HUES48 (cell line): ENCODE measurements around the gene PKIB.

Experiments
- H3K27ac ChIP-seq: one replicate; pipeline ENCODE4 v1.7.0; 2013; ENCODE audit warnings: low read depth, low read length, inconsistent platforms
- H3K27me3 ChIP-seq: 2 replicates; pipeline ENCODE4 v1.6.1; 2013; ENCODE audit warnings: mild to moderate bottlenecking, low read length; ENCODE audit not compliant: control insufficient read depth, insufficient read depth
- H3K36me3 ChIP-seq: 2 replicates; pipeline ENCODE4 v1.6.1; 2013; ENCODE audit warnings: low read length; ENCODE audit not compliant: control insufficient read depth, insufficient read depth
- H3K4me1 ChIP-seq: 2 replicates; pipeline ENCODE4 v1.6.1; 2013; ENCODE audit warnings: mild to moderate bottlenecking, low read length; ENCODE audit not compliant: control insufficient read depth, insufficient read depth
- H3K4me3 ChIP-seq: 2 replicates; pipeline ENCODE4 v1.5.1; 2013; ENCODE audit warnings: mild to moderate bottlenecking, low read depth, low read length
- H3K9ac ChIP-seq: 2 replicates; pipeline ENCODE4 v1.6.1; 2013; ENCODE audit warnings: mild to moderate bottlenecking, low read depth, low read length, moderate library complexity
- H3K9me3 ChIP-seq: 2 replicates; pipeline ENCODE4 v1.6.1; 2013; ENCODE audit warnings: low read length; ENCODE audit not compliant: control insufficient read depth, insufficient read depth

PKIB gene

GRCh38 chr6:122666418-122666817, 56.2 kb downstream of the PKIB start:
- Histone ChIP-seq H3K27ac (no peak overlapping the region), H3K36me3 (no peaks in the 10 kb centered on the region)

DNA sequence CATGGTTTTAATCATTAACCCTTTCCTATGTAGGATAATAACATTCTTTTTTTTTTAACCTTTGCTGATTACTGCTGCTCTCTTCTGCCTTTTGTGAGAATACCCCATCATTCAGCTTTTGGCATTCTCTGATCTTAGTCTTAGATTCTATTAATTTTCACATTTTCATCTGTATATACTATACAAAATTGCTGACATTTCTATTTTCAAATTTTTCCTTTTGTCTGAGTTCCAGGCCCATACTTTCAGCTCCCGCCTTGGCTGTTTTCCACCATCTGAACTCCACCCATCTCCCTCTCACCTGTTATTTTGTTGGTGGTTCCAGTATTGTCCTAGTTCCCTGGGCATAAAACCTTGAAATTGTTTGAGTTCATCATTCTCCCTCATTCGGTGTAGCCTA, 59.2 kb downstream of the PKIB start:
- no peaks in the 10 kb centered on the region for H3K36me3 ChIP-seq
- no peak overlapping the region for H3K9ac ChIP-seq
- no peaks in the 10 kb centered on the region for H3K27me3 ChIP-seq
- H3K4me3 ChIP-seq, result no peak overlapping the region
- H3K27ac ChIP-seq, result no peak overlapping the region
- no peaks in the 10 kb centered on the region for H3K4me1 ChIP-seq
- H3K9me3 ChIP-seq, result no peaks in the 10 kb centered on the region

More at GRCh38 chr6:122666418-122666817, 56.2 kb downstream of the PKIB start:
- Histone ChIP-seq H3K9ac (no peak overlapping the region), H3K27me3 (no peaks in the 10 kb centered on the region), H3K9me3 (no peaks in the 10 kb centered on the region), H3K4me1 (no peaks in the 10 kb centered on the region), H3K4me3 (no peak overlapping the region)

GRCh38 chr6:122669868-122670267, 59.7 kb downstream of the PKIB start:
- Histone ChIP-seq H3K36me3 (no peaks in the 10 kb centered on the region), H3K27me3 (no peaks in the 10 kb centered on the region), H3K4me1 (no peaks in the 10 kb centered on the region), H3K27ac (no peak overlapping the region), H3K9ac (no peak overlapping the region), H3K4me3 (no peak overlapping the region), H3K9me3 (no peaks in the 10 kb centered on the region)

- Histone ChIP-seq H3K27me3 (no peaks in the 10 kb centered on the region), H3K27ac (no peak overlapping the region), H3K4me1 (no peaks in the 10 kb centered on the region), H3K4me3 (no peak overlapping the region), H3K9me3 (peaks cover 6% of the 10 kb centered on the region; the same call in 1 of the 2 replicates), H3K9ac (no peak overlapping the region), H3K36me3 (no peaks in the 10 kb centered on the region)
Observed at GRCh38 chr6:122671251-122671650, 61.0 kb downstream of the PKIB start.

DNA sequence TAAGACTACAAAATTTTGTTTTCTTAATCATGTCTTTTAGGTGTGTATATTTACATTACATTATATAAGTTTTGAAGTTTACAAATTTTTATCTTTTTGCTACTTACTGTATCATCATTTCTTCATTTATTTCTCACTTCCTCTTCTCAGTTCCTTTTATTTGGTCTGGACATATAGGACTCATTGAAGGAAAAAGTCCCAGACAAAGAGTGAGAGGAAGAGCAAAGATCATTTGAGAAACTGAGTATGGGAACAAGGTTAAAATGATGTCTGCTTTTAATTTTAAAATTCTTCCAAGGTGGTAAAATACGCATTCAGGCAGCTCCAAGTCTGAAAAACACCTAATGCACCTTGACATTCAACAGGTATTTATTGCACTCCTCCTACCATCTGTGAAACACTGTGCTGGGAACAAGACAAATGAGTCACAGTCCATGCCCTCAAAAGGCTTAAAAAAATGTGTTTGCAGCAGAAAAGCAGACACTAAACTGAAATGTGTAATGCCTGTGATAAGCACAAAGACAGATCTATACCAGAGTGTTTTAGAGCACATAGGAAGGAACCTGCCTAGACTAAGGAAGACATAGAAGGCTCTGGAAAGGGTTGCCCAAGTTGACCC, 63.2 kb downstream of the PKIB start:
- Histone ChIP-seq H3K4me1 (no peaks in the 10 kb centered on the region), H3K27ac (no peak overlapping the region), H3K9me3 (peaks cover 6% of the 10 kb centered on the region; the same call in 1 of the 2 replicates), H3K27me3 (no peaks in the 10 kb centered on the region), H3K4me3 (no peak overlapping the region), H3K36me3 (no peaks in the 10 kb centered on the region), H3K9ac (no peak overlapping the region)

GRCh38 chr6:122676146-122676545, 65.9 kb downstream of the PKIB start:
- no peaks in the 10 kb centered on the region for H3K4me1 ChIP-seq
- no peaks in the 10 kb centered on the region for H3K36me3 ChIP-seq
- H3K9ac ChIP-seq, result no peak overlapping the region
- no peak overlapping the region for H3K27ac ChIP-seq
- H3K27me3 ChIP-seq, result no peaks in the 10 kb centered on the region
- no peak overlapping the region for H3K4me3 ChIP-seq
- H3K9me3 ChIP-seq, result peaks cover 6% of the 10 kb centered on the region; the same call in 1 of the 2 replicates

GRCh38 chr6:122676688-122677087, 66.5 kb downstream of the PKIB start:
- Histone ChIP-seq H3K4me3 (no peak overlapping the region), H3K36me3 (no peaks in the 10 kb centered on the region), H3K27me3 (no peaks in the 10 kb centered on the region), H3K27ac (no peak overlapping the region), H3K9ac (no peak overlapping the region), H3K4me1 (no peaks in the 10 kb centered on the region), H3K9me3 (peaks cover 6% of the 10 kb centered on the region; the same call in 1 of the 2 replicates)

GRCh38 chr6:122677406-122677805, 67.2 kb downstream of the PKIB start:
- no peak overlapping the region for H3K4me3 ChIP-seq
- no peak overlapping the region for H3K27ac ChIP-seq
- H3K36me3 ChIP-seq, result no peaks in the 10 kb centered on the region
- H3K9me3 ChIP-seq, result peaks cover 6% of the 10 kb centered on the region; the same call in 1 of the 2 replicates
- H3K4me1 ChIP-seq, result no peaks in the 10 kb centered on the region
- H3K27me3 ChIP-seq, result no peaks in the 10 kb centered on the region
- no peak overlapping the region for H3K9ac ChIP-seq

- Histone ChIP-seq H3K4me1 (no peaks in the 10 kb centered on the region), H3K9ac (no peak overlapping the region), H3K27ac (no peak overlapping the region), H3K4me3 (no peak overlapping the region), H3K9me3 (peaks cover 6% of the 10 kb centered on the region; the same call in 1 of the 2 replicates), H3K27me3 (no peaks in the 10 kb centered on the region), H3K36me3 (no peaks in the 10 kb centered on the region)
Observed at GRCh38 chr6:122678841-122679240, 68.6 kb downstream of the PKIB start.

DNA sequence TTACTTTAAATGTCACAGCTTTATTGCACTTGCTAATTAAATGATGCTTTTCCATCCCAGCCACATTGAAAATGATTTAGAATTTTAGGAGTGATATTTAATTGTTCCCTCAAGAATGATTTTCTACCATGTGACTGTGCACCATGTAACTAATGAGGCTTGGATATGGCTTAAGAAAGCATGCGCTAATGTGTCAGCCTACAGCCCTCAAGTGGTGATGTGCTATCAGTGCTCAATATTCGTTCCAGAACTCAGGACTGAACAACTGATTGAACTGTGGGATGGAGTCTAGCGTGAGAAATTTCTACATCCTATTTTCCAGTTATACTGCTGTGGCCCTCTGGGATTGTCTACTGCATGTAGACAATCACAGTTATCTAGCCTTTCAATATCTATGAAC, 71.5 kb downstream of the PKIB start:
- Histone ChIP-seq H3K4me3 (no peak overlapping the region), H3K36me3 (no peaks in the 10 kb centered on the region), H3K27me3 (no peaks in the 10 kb centered on the region), H3K27ac (no peak overlapping the region), H3K9ac (no peak overlapping the region), H3K9me3 (no peaks in the 10 kb centered on the region), H3K4me1 (no peaks in the 10 kb centered on the region)

GRCh38 chr6:122683989-122684651, 73.9 kb downstream of the PKIB start:
- Histone ChIP-seq H3K9me3 (no peaks in the 10 kb centered on the region), H3K9ac (no peak overlapping the region), H3K27ac (no peak overlapping the region), H3K4me3 (no peak overlapping the region), H3K27me3 (no peaks in the 10 kb centered on the region), H3K4me1 (no peaks in the 10 kb centered on the region), H3K36me3 (no peaks in the 10 kb centered on the region)
